Neural crest cell (in vitro differentiated cells): ENCODE results near the gene MECP2. TPM values are rescaled to one million over a fixed set of nuclear protein-coding genes. Genes with fewer than 3 reads are reported as not detected.

ENCODE experiments used
- DNase-seq: peaks from one replicate; pipeline ENCODE4 v3.0.0; 2021; ENCODE audit warnings: low read depth, mixed read lengths, low spot score
- H3K27ac Mint-ChIP-seq: one replicate; pipeline ENCODE4 v1.8.0; 2021; ENCODE audit warnings: mild to moderate bottlenecking, mixed read lengths; ENCODE audit not compliant: unreplicated experiment
- H3K27me3 Mint-ChIP-seq: 2 replicates; pipeline ENCODE4 v1.8.0; 2021; ENCODE audit warnings: low read depth, mild to moderate bottlenecking, mixed read lengths
- H3K36me3 Mint-ChIP-seq: 2 replicates; pipeline ENCODE4 v1.8.0; 2021; ENCODE audit warnings: low read depth, mild to moderate bottlenecking, mixed read lengths
- H3K4me1 Mint-ChIP-seq: 2 replicates; pipeline ENCODE4 v1.8.0; 2021; ENCODE audit warnings: mixed read lengths
- H3K4me3 Mint-ChIP-seq: one replicate; pipeline ENCODE4 v1.8.0; 2021; ENCODE audit warnings: mild to moderate bottlenecking, mixed read lengths
- H3K9me3 Mint-ChIP-seq: 2 replicates; pipeline ENCODE4 v1.8.0; 2021; ENCODE audit warnings: mixed read lengths
- CTCF ChIP-seq: fragments of 200-600 bp; sonication (generic); conservative IDR thresholded peaks from 2 replicates; pipeline ENCODE4 v1.5.0; 2021; ENCODE audit warnings: antibody characterized with exemption, mild to moderate bottlenecking
- total RNA-seq: library from RNA; stranded (reverse); gene quantifications from 2 replicates; pipeline ENCODE4 v1.2.1, GENCODE V29; 2021

Gene MECP2
- total RNA-seq, 1 donor from 2014 or later, result 49.1 TPM

- no peaks in the 10 kb centered on the region for H3K36me3 Mint-ChIP-seq
- H3K9me3 Mint-ChIP-seq, result peaks cover 6% of the 10 kb centered on the region
- DNase-seq, result no peak
- TF ChIP-seq CTCF, result no peak
- peaks cover 6% of the 10 kb centered on the region for H3K4me1 Mint-ChIP-seq
- no peak overlapping the region for H3K4me3 Mint-ChIP-seq
- no peak overlapping the region for H3K27ac Mint-ChIP-seq
- no peaks in the 10 kb centered on the region for H3K27me3 Mint-ChIP-seq
Observed at GRCh38 chrX:154121207-154121606, 23.7 kb upstream of the MECP2 start.

- peaks cover 6% of the 10 kb centered on the region for H3K9me3 Mint-ChIP-seq
- no peak overlapping the region for H3K27ac Mint-ChIP-seq
- no peaks in the 10 kb centered on the region for H3K36me3 Mint-ChIP-seq
- TF ChIP-seq CTCF, result no peak
- no peak overlapping the region for H3K4me3 Mint-ChIP-seq
- H3K27me3 Mint-ChIP-seq, result no peaks in the 10 kb centered on the region
- H3K4me1 Mint-ChIP-seq, result peaks cover 10% of the 10 kb centered on the region
- no peak for DNase-seq
Observed at GRCh38 chrX:154120567-154120966, 23.1 kb upstream of the MECP2 start.

GRCh38 chrX:154117566-154117965 lies 20.0 kb upstream of the MECP2 start:
- no peak for TF ChIP-seq CTCF
- peaks cover 15% of the 10 kb centered on the region for H3K4me1 Mint-ChIP-seq
- no peaks in the 10 kb centered on the region for H3K36me3 Mint-ChIP-seq
- DNase-seq, result no peak
- H3K27me3 Mint-ChIP-seq, result no peaks in the 10 kb centered on the region
- H3K9me3 Mint-ChIP-seq, result peaks cover 6% of the 10 kb centered on the region
- no peak overlapping the region for H3K4me3 Mint-ChIP-seq
- no peak overlapping the region for H3K27ac Mint-ChIP-seq

- Mint-ChIP-seq H3K4me3 (no peak overlapping the region), H3K9me3 (peaks cover 6% of the 10 kb centered on the region), H3K27ac (no peak overlapping the region), H3K36me3 (peaks cover 3% of the 10 kb centered on the region), H3K4me1 (peaks cover 15% of the 10 kb centered on the region), H3K27me3 (no peaks in the 10 kb centered on the region)
- DNase-seq, result no peak
- no peak for TF ChIP-seq CTCF
Observed at GRCh38 chrX:154116426-154117211, 19.1 kb upstream of the MECP2 start.

- Mint-ChIP-seq H3K4me3 (no peak overlapping the region), H3K27me3 (no peaks in the 10 kb centered on the region), H3K36me3 (peaks cover 3% of the 10 kb centered on the region), H3K9me3 (peaks cover 6% of the 10 kb centered on the region), H3K27ac (no peak overlapping the region), H3K4me1 (peaks cover 15% of the 10 kb centered on the region)
- DNase-seq, result no peak
- no peak for TF ChIP-seq CTCF
Observed at GRCh38 chrX:154115750-154116149, 18.2 kb upstream of the MECP2 start.
